Ishikawa (cell line): ENCODE data around the gene GPR17.

Source experiments
- CEBPB ChIP-seq: IDR thresholded peaks from 2 replicates; pipeline ENCODE4 v1.6.1; 2012
- CREB1 ChIP-seq: IDR thresholded peaks from 2 replicates; pipeline ENCODE4 v1.6.1; 2012; ENCODE audit warnings: low read depth
- EGR1 ChIP-seq: IDR thresholded peaks from 2 replicates; pipeline ENCODE4 v1.6.1; 2012
- EP300 ChIP-seq: IDR thresholded peaks from 2 replicates; pipeline ENCODE4 v1.6.1; 2012; ENCODE audit warnings: borderline replicate concordance
- FOXM1 ChIP-seq: IDR thresholded peaks from 2 replicates; pipeline ENCODE4 v1.6.1; 2012; ENCODE audit warnings: low read depth, borderline replicate concordance
- MAX ChIP-seq: IDR thresholded peaks from 2 replicates; pipeline ENCODE4 v1.6.1; 2012
- NFIC ChIP-seq: IDR thresholded peaks from 2 replicates; pipeline ENCODE4 v1.6.1; 2012
- RAD21 ChIP-seq: IDR thresholded peaks from 2 replicates; pipeline ENCODE4 v1.6.1; 2012; ENCODE audit warnings: low read depth
- REST ChIP-seq: IDR thresholded peaks from 2 replicates; pipeline ENCODE4 v1.6.1; 2012; ENCODE audit warnings: low read depth, mild to moderate bottlenecking
- TAF1 ChIP-seq: IDR thresholded peaks from 2 replicates; pipeline ENCODE4 v1.6.1; 2012; ENCODE audit warnings: low read depth, mild to moderate bottlenecking
- TCF12 ChIP-seq: IDR thresholded peaks from 2 replicates; pipeline ENCODE4 v1.6.1; 2012; ENCODE audit warnings: low read depth
- TEAD4 ChIP-seq: IDR thresholded peaks from 2 replicates; pipeline ENCODE4 v1.6.1; 2012
- YY1 ChIP-seq: IDR thresholded peaks from 2 replicates; pipeline ENCODE4 v1.6.1; 2012; ENCODE audit warnings: low read depth
- ZBTB7A ChIP-seq: IDR thresholded peaks from 2 replicates; pipeline ENCODE4 v1.6.1; 2012; ENCODE audit warnings: low read depth
- TF ChIP-seq, protein P1 (sequence below): IDR thresholded peaks from 2 replicates; pipeline ENCODE4 v1.6.1; 2012

GPR17 gene

GRCh38 chr2:127658146-127658545 is 12.2 kb downstream of the GPR17 start:
- TF ChIP-seq NFIC = no peak
- no peak for TF ChIP-seq TEAD4
- no peak for TF ChIP-seq EP300
- TF ChIP-seq REST = no peak
- no peak for TF ChIP-seq TAF1
- TF ChIP-seq, protein P1, sequence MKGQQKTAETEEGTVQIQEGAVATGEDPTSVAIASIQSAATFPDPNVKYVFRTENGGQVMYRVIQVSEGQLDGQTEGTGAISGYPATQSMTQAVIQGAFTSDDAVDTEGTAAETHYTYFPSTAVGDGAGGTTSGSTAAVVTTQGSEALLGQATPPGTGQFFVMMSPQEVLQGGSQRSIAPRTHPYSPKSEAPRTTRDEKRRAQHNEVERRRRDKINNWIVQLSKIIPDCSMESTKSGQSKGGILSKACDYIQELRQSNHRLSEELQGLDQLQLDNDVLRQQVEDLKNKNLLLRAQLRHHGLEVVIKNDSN = no peak
- TF ChIP-seq ZBTB7A = no peak
- TF ChIP-seq EGR1 = no peak
- TF ChIP-seq MAX = no peak
- TF ChIP-seq YY1 = no peak
- TF ChIP-seq CREB1 = no peak
- TF ChIP-seq TCF12 = no peak
- TF ChIP-seq RAD21 = no peak
- TF ChIP-seq FOXM1 = no peak
- TF ChIP-seq CEBPB = no peak

DNA sequence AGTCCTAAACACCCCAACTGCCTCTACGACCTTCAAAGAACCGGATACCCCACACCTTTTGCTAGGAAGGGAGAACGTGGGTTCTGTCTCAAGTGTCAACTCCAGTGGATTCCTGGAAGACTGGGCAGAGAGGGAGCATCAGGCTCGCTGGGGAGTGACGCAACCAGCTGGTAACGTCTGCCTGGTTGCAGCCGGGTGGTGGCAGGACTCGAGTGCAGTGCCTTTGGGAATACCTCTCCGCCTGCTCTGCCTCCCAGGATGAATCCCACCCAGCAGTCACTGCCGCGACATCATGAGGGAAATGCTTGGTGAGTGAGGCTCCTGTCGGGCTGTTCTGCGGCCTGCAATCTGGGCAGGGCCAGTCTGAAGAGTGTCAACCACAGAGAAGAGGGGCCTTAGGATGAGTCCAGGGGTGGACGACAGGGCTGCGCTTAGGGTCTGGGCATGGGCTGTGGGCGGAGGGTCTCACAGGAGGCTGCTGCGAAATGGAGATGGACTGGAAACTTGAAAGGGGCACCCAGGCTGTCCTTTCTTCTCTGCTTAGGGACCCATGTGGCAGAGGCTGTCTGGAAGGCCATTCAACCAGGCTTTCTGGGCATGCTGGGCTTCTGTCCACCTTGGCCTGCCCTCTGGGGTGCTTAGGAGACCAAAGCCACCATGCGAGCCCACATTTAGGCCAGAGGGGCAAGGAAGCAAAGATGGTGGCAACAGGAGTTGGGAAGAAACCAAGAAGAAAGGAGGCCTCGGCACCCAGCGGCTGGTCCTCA is 12.9 kb downstream of the GPR17 start:
- TF ChIP-seq MAX (no peak), EGR1 (no peak), NFIC (no peak), RAD21 (no peak), FOXM1 (no peak), CEBPB (no peak), TAF1 (no peak), ZBTB7A (no peak), CREB1 (no peak), TCF12 (no peak), YY1 (no peak)
- TF ChIP-seq, protein P1 = no peak

DNA sequence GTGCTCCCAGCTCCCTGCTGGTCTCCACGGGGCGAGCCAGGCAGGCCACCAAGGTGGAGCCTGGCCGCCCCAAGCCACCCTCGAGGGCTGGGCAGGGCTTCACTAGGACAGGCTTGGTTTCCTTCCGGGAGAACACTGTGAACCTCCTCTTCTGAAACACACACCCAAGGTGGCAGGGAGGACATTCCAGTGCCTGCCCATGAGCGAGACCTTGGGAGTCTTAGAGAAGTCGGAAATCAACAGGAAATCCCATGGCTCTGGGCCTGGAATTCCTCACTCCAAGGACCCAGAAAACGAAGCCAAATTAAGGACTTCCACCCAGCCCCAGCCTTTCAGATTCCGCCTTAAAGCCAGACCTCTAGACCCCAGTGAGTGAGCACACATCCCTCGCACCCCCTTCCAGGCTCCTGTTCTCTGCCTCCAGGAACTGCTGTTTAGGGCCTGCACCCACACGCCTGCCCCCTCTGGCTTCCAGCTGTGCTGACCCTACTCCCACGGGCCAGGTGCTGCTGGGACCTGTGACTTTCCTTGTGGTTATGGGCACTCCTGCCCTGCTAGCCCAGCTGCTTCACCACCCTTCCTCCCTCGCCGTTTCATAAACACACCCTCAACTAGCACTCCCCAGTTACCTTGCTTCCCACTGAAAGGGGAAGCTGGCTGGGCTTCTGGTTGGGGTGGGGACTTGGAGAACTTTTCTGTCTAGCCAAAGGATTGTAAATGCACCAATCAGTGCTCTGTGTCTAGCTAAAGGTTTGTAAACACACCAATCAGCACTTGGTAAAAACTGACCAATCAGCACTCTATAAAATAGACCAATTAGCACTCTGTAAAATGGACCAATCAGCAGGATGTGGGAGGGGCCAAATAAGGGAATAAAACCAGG is 13.7 kb downstream of the GPR17 start:
- TF ChIP-seq TCF12 (no peak), REST (no peak), FOXM1 (no peak), ZBTB7A (no peak), EGR1 (no peak), EP300 (no peak), YY1 (no peak), RAD21 (no peak), MAX (no peak), TAF1 (no peak), NFIC (no peak), CEBPB (no peak), CREB1 (no peak), TEAD4 (no peak)
- TF ChIP-seq, protein P1 = no peak

DNA sequence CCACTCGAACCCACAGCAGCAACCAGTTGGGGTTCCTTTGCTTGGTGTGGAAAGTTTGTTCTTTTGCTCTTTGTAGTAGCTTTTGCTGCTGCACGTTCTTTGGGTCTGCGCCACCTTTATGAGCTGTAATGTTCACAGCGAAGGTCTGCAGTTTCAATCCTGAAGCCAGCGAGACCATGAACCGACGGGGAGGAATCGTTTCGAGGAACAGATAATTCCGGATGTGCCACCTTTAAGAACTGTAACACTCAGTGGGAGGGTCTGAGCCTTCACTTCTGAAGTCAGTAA is 14.3 kb downstream of the GPR17 start:
- TF ChIP-seq TCF12 = no peak
- TF ChIP-seq ZBTB7A = no peak
- TF ChIP-seq NFIC = no peak
- no peak for TF ChIP-seq CREB1
- no peak for TF ChIP-seq REST
- no peak for TF ChIP-seq YY1
- TF ChIP-seq, protein P1 = no peak
- TF ChIP-seq TAF1 = no peak
- no peak for TF ChIP-seq CEBPB
- TF ChIP-seq MAX = no peak
- TF ChIP-seq EGR1 = no peak
- no peak for TF ChIP-seq EP300
- no peak for TF ChIP-seq RAD21
- TF ChIP-seq FOXM1 = no peak
- TF ChIP-seq TEAD4 = no peak
